ENCODE data around the gene SEPTIN14. TPM values are rescaled to one million over a fixed set of nuclear protein-coding genes. Genes with fewer than 3 reads are reported as not detected.
A peak's percentile ranks its signal among the peaks of the same experiment; 100 is the strongest.
"Not testable (repeated sequence)": the region's sequence is repeated elsewhere in the genome, so short reads cannot be mapped to it uniquely, and the experiment has no call there.

The SEPTIN14 gene
- total RNA-seq, 2 experiments from 2014 or later: not detected

- H3K9me3 Mint-ChIP-seq (ENCODE audit: low read depth); H3K36me3 Mint-ChIP-seq; ATAC-seq; H3K4me1 Mint-ChIP-seq; H3K4me3 Mint-ChIP-seq; H3K27ac Mint-ChIP-seq; CTCF ChIA-PET; H3K27me3 Mint-ChIP-seq; DNase-seq: not testable (repeated sequence)
These were observed 17.4 kb downstream of the SEPTIN14 start for GRCh38 chr7:55845164-55845563.

DNA sequence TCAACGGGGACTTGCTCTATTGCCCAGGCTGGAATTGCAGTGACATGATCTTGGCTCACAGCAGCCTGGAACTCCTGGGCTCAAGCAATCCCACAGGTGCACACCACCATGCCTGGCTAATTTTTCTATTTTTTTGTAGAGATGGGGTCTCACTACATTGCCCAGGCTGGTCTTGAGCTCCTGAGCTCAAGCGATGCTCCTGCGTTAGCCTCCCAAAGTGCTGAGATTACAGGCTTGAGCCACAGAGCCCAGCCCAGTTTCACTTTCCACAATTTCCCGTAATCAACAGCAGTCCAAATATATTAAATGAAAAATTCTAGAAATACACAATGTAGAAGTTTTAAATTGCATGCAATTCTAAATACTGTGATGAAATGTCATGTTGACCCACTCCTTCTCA lies 24.0 kb downstream of the SEPTIN14 start:
- no peaks in the 10 kb centered on the region for H3K27me3 Mint-ChIP-seq
- H3K36me3 Mint-ChIP-seq: no peaks in the 10 kb centered on the region
- ATAC-seq: no peak
- no peak overlapping the region for H3K27ac Mint-ChIP-seq
- DNase-seq: no peak
- H3K4me1 Mint-ChIP-seq: no peaks in the 10 kb centered on the region
- CTCF ChIA-PET: interaction anchor here (0.7 kb wide), 1 partner anchor 48 kb away, joined by 3 read pairs; no protein-coding TSS in a partner anchor
- no peaks in the 10 kb centered on the region for H3K9me3 Mint-ChIP-seq (ENCODE audit: low read depth)
- H3K4me3 Mint-ChIP-seq: no peak overlapping the region

DNA sequence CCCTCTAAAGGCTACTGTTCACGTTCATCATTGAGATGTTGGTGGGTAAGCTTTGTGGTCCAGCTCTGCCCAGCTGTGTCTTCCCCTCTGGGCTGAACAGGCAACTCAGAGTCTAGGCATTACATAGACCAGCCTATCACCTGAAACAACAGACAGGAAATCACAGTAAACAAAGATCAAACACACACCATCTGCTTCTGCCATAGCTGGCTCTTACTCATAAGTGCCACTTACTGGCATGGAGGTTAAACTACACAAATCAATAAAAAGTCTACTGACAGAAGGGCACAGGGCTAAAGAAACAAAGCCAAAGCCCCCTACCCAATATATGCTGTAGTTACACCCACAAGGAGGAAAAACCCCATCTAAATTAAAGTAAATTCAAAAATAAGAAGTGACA lies 35.0 kb downstream of the SEPTIN14 start:
- no peak for DNase-seq
- Mint-ChIP-seq H3K27ac (no peak overlapping the region), H3K9me3 (ENCODE audit: low read depth) (peaks cover 20% of the 10 kb centered on the region), H3K36me3 (no peaks in the 10 kb centered on the region), H3K4me3 (no peak overlapping the region), H3K27me3 (no peaks in the 10 kb centered on the region), H3K4me1 (no peaks in the 10 kb centered on the region)
- CTCF ChIA-PET: no interaction called here
- no peak for ATAC-seq

- Mint-ChIP-seq H3K9me3 (ENCODE audit: low read depth) (peaks cover 7% of the 10 kb centered on the region), H3K27ac (no peak overlapping the region), H3K4me3 (no peak overlapping the region), H3K4me1 (no peaks in the 10 kb centered on the region), H3K27me3 (no peaks in the 10 kb centered on the region), H3K36me3 (no peaks in the 10 kb centered on the region)
- DNase-seq (no peak), ATAC-seq (no peak)
- CTCF ChIA-PET: no interaction called here
These were observed 43.9 kb downstream of the SEPTIN14 start for GRCh38 chr7:55818686-55819085.

DNA sequence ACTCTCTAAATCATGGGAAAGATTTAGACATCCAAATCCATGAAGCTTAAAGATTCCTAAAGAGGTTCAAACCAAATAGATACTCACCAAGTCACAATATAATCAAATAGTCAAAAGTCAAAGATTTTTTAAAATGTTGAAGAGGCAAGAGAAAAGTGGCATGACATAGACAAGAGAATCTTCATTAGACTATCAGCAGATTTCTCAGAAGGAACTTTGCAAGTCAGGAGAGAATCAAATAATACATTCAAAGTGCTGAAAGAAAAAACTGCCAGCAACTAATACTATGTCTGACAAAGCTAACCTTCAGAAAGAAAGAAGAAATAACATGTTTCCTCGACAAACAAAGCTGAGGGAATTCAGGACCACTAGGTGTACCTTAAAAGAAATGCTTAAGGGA lies 65.3 kb downstream of the SEPTIN14 start:
- H3K27me3 Mint-ChIP-seq; CTCF ChIA-PET; H3K27ac Mint-ChIP-seq; H3K36me3 Mint-ChIP-seq; H3K9me3 Mint-ChIP-seq (ENCODE audit: low read depth); ATAC-seq; H3K4me1 Mint-ChIP-seq; H3K4me3 Mint-ChIP-seq; DNase-seq: not testable (repeated sequence)

GRCh38 chr7:55794527-55794926 lies 68.0 kb downstream of the SEPTIN14 start:
- DNase-seq (peak; percentile 23), ATAC-seq (no peak)
- no peaks in the 10 kb centered on the region for H3K36me3 Mint-ChIP-seq
- peaks cover 8% of the 10 kb centered on the region for H3K9me3 Mint-ChIP-seq (ENCODE audit: low read depth)
- H3K27ac Mint-ChIP-seq: no peak overlapping the region
- no peaks in the 10 kb centered on the region for H3K27me3 Mint-ChIP-seq
- no peaks in the 10 kb centered on the region for H3K4me1 Mint-ChIP-seq
- H3K4me3 Mint-ChIP-seq: no peak overlapping the region
- CTCF ChIA-PET: no interaction called here

DNA sequence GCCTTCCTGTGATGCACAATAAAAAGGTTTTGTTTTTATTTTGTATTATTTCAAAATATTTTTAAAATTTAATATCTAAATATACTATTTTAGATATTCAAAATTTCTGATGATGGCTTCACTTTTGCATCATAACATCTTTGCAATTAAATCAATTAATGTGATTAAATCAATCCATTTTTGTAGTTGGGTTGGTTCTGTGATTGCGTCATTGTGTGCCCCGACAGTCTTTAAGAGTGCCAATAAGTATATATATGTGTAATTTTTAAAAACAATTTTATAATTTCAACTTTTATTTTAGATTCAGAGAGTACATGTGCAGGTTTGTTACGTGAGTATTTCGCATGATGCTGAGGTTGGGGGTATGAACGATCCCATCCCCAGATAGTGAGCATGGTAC lies 70.5 kb downstream of the SEPTIN14 start:
- Mint-ChIP-seq H3K4me3 (no peak overlapping the region), H3K9me3 (ENCODE audit: low read depth) (peaks cover 5% of the 10 kb centered on the region), H3K27ac (no peak overlapping the region), H3K27me3 (no peaks in the 10 kb centered on the region), H3K36me3 (no peaks in the 10 kb centered on the region), H3K4me1 (no peaks in the 10 kb centered on the region)
- ATAC-seq (no peak), DNase-seq (no peak)
- CTCF ChIA-PET: no interaction called here

DNA sequence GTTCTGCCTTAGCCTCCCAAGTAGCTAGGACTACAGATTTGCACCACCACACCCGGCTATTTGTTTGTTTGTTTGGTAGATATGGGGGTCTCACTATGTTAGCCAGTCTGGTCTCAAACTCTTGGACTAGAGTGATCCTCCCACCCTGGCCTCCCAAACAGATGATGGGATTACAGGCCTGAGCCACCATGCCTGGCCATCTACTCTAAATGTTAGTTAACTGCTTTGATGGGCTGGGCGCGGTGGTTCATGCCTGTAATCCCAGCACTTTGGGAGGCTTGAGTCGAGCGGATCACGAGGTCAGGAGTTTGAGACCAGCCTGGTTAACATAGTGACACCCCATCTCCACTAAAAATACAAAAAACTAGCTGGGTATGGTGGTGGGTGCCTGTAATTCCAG lies 74.8 kb downstream of the SEPTIN14 start:
- Mint-ChIP-seq H3K9me3 (ENCODE audit: low read depth) (peaks cover 3% of the 10 kb centered on the region), H3K4me1 (no peaks in the 10 kb centered on the region), H3K36me3 (no peaks in the 10 kb centered on the region), H3K27ac (no peak overlapping the region), H3K27me3 (no peaks in the 10 kb centered on the region), H3K4me3 (no peak overlapping the region)
- ATAC-seq (no peak), DNase-seq (no peak)
- CTCF ChIA-PET: no interaction called here

GRCh38 chr7:55786901-55787300 lies 75.7 kb downstream of the SEPTIN14 start:
- H3K4me1 Mint-ChIP-seq: no peaks in the 10 kb centered on the region
- DNase-seq (peak; percentile 16), ATAC-seq (no peak)
- CTCF ChIA-PET: no interaction called here
- no peaks in the 10 kb centered on the region for H3K36me3 Mint-ChIP-seq
- H3K9me3 Mint-ChIP-seq (ENCODE audit: low read depth): peaks cover 3% of the 10 kb centered on the region
- no peak overlapping the region for H3K4me3 Mint-ChIP-seq
- no peaks in the 10 kb centered on the region for H3K27me3 Mint-ChIP-seq
- H3K27ac Mint-ChIP-seq: no peak overlapping the region

GRCh38 chr7:55785444-55785843 lies 77.1 kb downstream of the SEPTIN14 start:
- ATAC-seq; H3K27me3 Mint-ChIP-seq; H3K9me3 Mint-ChIP-seq (ENCODE audit: low read depth); H3K4me3 Mint-ChIP-seq; H3K27ac Mint-ChIP-seq; H3K4me1 Mint-ChIP-seq; H3K36me3 Mint-ChIP-seq; CTCF ChIA-PET: not testable (repeated sequence)
- peak; percentile 37 for DNase-seq

DNA sequence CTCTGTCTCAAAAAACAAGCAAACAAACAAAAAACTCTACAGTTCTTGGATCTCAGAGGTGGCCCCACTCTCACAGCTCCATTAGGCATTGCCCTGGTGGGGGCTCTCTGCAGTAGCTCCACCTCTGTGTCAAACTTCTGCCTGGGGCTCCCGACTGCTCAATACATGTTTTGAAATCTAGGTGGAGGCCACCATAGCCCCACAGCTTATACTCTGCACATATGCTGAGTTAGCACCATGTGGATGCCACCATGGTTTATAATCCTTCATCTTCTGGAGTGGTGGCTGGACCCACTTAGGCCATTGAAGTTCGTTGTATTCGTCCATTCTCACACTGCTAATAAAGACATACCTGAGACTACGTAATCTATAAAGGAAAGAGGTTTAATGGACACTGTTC lies 78.4 kb downstream of the SEPTIN14 start:
- H3K36me3 Mint-ChIP-seq: no peaks in the 10 kb centered on the region
- H3K9me3 Mint-ChIP-seq (ENCODE audit: low read depth): peaks cover 3% of the 10 kb centered on the region
- H3K4me3 Mint-ChIP-seq: no peak overlapping the region
- no peak for ATAC-seq
- CTCF ChIA-PET: no interaction called here
- no peaks in the 10 kb centered on the region for H3K27me3 Mint-ChIP-seq
- DNase-seq: peak; percentile 7
- H3K4me1 Mint-ChIP-seq: no peaks in the 10 kb centered on the region
- H3K27ac Mint-ChIP-seq: no peak overlapping the region

- Mint-ChIP-seq H3K4me1 (no peaks in the 10 kb centered on the region), H3K27me3 (no peaks in the 10 kb centered on the region), H3K36me3 (no peaks in the 10 kb centered on the region), H3K9me3 (ENCODE audit: low read depth) (no peaks in the 10 kb centered on the region), H3K4me3 (no peak overlapping the region), H3K27ac (no peak overlapping the region)
- CTCF ChIA-PET: no interaction called here
- DNase-seq (no peak), ATAC-seq (no peak)
These were observed 83.9 kb downstream of the SEPTIN14 start for GRCh38 chr7:55778631-55779030.

GRCh38 chr7:55776196-55776595 lies 86.4 kb downstream of the SEPTIN14 start:
- CTCF ChIA-PET: no interaction called here
- Mint-ChIP-seq H3K4me3 (no peak overlapping the region), H3K4me1 (no peaks in the 10 kb centered on the region), H3K27ac (no peak overlapping the region), H3K36me3 (no peaks in the 10 kb centered on the region), H3K9me3 (ENCODE audit: low read depth) (no peaks in the 10 kb centered on the region), H3K27me3 (no peaks in the 10 kb centered on the region)
- no peak for ATAC-seq
- no peak for DNase-seq

- Mint-ChIP-seq H3K4me1 (no peaks in the 10 kb centered on the region), H3K27ac (no peak overlapping the region), H3K4me3 (no peak overlapping the region), H3K9me3 (ENCODE audit: low read depth) (no peaks in the 10 kb centered on the region), H3K27me3 (no peaks in the 10 kb centered on the region), H3K36me3 (no peaks in the 10 kb centered on the region)
- CTCF ChIA-PET: no interaction called here
- no peak for ATAC-seq
- no peak for DNase-seq
These were observed 87.5 kb downstream of the SEPTIN14 start for GRCh38 chr7:55775051-55775420.

DNA sequence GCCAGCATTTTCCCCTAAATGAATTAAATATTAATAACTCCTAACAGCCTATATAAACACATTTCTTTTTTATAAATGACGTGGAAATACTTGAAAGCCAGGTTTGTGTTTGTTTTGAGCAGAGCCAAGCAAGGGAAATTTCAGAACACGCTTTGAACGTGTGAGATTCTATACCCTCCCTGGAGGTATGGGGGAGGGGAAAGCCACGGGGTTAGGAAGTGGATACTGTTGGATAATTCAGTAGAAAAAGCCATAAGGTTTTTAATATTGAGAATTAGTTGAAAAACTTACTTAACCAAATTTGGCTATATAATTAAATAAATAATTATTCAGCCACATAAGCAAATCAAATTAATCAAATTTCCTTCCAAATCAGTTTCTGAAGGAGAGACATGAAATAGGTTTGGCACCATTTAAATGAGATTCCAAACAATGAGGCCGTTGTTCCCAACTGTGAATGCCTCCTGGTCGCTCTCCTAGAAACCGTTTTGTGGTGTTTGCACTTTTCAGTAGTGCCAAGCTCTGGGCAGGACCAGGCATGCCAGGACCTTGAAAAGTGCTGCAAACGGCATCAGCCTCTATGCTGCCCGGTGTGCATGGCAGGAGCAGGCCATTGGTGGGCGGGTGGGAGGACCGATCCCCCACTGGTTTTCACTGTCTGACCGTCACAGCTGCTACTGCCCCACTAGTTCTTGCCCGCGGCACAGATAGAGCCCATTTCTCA lies 88.1 kb downstream of the SEPTIN14 start:
- DNase-seq (no peak), ATAC-seq (no peak)
- H3K9me3 Mint-ChIP-seq (ENCODE audit: low read depth): no peaks in the 10 kb centered on the region
- no peak overlapping the region for H3K27ac Mint-ChIP-seq
- CTCF ChIA-PET: no interaction called here
- no peak overlapping the region for H3K4me3 Mint-ChIP-seq
- H3K4me1 Mint-ChIP-seq: no peaks in the 10 kb centered on the region
- H3K36me3 Mint-ChIP-seq: no peaks in the 10 kb centered on the region
- no peaks in the 10 kb centered on the region for H3K27me3 Mint-ChIP-seq

All from activated CD8-positive, alpha-beta memory T cell treated with anti-CD3 and anti-CD28 coated beads, Interleukin-2, amount 10 ng/mL, durations not matched to agents 7 days and 5 days (primary cell).